ENCODE measurements around the gene HDHD3. TPM values are rescaled to one million over a fixed set of nuclear protein-coding genes. Genes with fewer than 3 reads are reported as not detected.
A peak's percentile ranks its signal among the peaks of the same experiment; 100 is the strongest.

HDHD3 gene
- total and polyA plus RNA-seq, 2 experiments from 2014 or later, result 32.1 to 44.6 TPM

- Histone ChIP-seq H3K36me3 (no peaks in the 10 kb centered on the region), H3K27me3 (no peaks in the 10 kb centered on the region), H3K4me1 (ENCODE audit: low read depth) (peaks cover 9% of the 10 kb centered on the region), H3K4me3 (no peak overlapping the region), H3K27ac (no peak overlapping the region), H3K9me3 (ENCODE audit: low read depth) (no peaks in the 10 kb centered on the region)
- DNase-seq (ENCODE audit: low read depth in 1 of 2, low spot score in 1 of 2), result no peak
- no peak for TF ChIP-seq CTCF (IDR thresholded peaks at IDR 0.05; ENCODE audit: low read depth, low read length)
These were observed 34.9 kb downstream of the HDHD3 start for GRCh38 chr9:113341712-113342410.

DNA sequence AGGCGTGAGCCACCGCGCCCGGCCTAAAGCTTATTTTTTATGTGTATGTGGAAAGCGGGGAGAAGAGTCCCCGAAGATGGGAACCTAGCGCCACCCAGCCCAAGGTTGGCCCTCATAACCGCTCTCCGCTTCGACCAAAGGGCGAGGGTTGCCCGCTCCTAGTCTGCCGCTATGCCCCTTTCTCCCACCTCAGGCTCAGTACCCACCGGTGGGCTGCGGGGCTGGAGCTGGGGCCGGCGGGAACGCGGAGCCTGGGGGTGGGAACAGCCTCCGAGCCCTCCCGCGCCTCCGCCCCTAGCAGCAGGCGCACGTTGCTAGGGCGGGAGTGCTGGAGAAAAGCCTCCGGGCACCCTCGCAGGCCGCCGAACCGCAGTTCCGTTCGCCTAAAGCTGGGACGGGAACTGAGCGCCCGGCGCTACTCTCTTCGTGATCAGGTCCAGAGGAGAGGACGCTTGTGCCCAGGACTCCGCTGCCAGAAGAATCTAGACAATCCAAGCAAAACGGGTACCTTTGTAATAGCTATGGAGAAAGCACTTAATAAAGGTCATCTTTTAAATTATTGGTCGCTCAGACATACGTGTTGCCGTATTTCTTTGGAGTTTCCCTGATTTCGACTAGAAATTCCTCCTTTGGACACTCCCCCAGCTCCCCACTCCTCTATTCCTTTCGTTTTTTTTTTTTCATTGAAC is 36.6 kb downstream of the HDHD3 start, which contains the start of gene WDR31:
Gene WDR31 (minus strand): TSS at position 265 of the 689 bp plus-strand sequence. CDS start 8,253 bp downstream, outside the sequence.
- peaks cover 9% of the 10 kb centered on the region for H3K4me1 ChIP-seq (ENCODE audit: low read depth)
- peak within 1 kb of the TSS; percentile 85 for H3K27ac ChIP-seq
- H3K4me3 ChIP-seq, result peak within 1 kb of the TSS; percentile 62
- H3K36me3 ChIP-seq, result no peaks in the 10 kb centered on the region
- no peaks in the 10 kb centered on the region for H3K27me3 ChIP-seq
- peak; percentile 93 to 95 for DNase-seq (ENCODE audit: low read depth in 1 of 2, low spot score in 1 of 2)
- no peaks in the 10 kb centered on the region for H3K9me3 ChIP-seq (ENCODE audit: low read depth)
- TF ChIP-seq CTCF (IDR thresholded peaks at IDR 0.05; ENCODE audit: low read depth, low read length), result no peak

DNA sequence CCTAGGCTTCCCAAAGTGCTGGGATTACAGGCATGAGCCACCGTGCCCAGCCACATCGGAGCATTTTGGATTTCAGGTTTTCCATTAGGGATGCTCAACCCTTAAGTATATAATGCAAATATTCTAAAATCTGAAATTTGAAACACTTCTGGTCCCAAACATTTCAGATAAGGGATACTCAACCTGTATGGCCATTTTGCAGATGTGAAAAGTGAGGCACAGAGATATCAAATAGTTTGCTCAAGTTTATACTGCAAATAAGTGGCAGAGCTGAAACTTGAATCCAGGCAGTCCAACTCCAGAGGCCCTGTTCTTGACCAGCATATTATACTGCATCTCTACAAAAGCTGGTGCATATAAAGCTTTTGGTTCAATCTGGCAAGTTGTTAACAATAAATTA is 39.1 kb downstream of the HDHD3 start:
- Histone ChIP-seq H3K27ac (no peak overlapping the region), H3K4me1 (ENCODE audit: low read depth) (no peaks in the 10 kb centered on the region), H3K27me3 (no peaks in the 10 kb centered on the region), H3K9me3 (ENCODE audit: low read depth) (no peaks in the 10 kb centered on the region), H3K36me3 (no peaks in the 10 kb centered on the region), H3K4me3 (no peak overlapping the region)
- DNase-seq (ENCODE audit: low read depth in 1 of 2, low spot score in 1 of 2), result no peak
- TF ChIP-seq CTCF (IDR thresholded peaks at IDR 0.05; ENCODE audit: low read depth, low read length), result no peak

GRCh38 chr9:113331780-113332179 is 45.0 kb downstream of the HDHD3 start:
- Histone ChIP-seq H3K27me3 (no peaks in the 10 kb centered on the region), H3K27ac (no peak overlapping the region), H3K4me3 (no peak overlapping the region), H3K4me1 (ENCODE audit: low read depth) (no peaks in the 10 kb centered on the region), H3K36me3 (no peaks in the 10 kb centered on the region), H3K9me3 (ENCODE audit: low read depth) (no peaks in the 10 kb centered on the region)
- DNase-seq (ENCODE audit: low read depth in 1 of 2, low spot score in 1 of 2), result no peak
- no peak for TF ChIP-seq CTCF (IDR thresholded peaks at IDR 0.05; ENCODE audit: low read depth, low read length)

DNA sequence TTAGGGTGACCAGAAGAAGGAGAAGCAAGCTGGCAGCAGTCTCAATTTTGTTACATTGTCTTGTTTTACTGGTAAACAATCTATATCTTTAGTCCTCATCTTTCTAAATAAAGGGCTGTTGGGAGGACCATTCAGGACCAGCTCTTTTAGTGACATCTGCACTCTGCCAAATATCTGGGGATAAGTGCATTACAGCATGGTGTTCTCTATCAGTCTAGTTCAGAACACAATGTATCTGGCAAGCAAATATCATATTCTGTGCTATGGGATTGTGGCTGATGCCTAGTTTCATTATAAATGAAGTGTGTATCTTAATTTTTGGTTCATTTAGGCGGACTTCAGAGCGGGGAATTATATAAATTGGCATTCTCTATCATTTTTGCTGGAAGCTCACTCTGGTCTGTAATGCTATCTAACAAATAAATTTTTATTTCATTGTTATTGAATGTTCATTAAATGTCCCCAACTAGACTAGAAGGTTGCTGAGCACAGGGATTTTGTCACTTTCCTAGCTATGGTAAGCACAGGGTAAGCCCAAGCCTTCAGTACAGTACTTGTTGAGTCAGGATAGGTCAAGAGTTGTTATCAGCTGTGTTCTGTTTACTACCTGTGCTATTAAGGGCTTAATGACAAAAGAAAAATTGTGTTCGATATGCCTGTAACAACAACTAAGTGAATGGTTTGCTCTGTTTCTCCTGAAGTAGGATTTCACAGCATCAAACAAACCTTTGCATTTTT is 48.6 kb downstream of the HDHD3 start:
- H3K9me3 ChIP-seq (ENCODE audit: low read depth), result no peaks in the 10 kb centered on the region
- no peak for TF ChIP-seq CTCF (IDR thresholded peaks at IDR 0.05; ENCODE audit: low read depth, low read length)
- DNase-seq (ENCODE audit: low read depth in 1 of 2, low spot score in 1 of 2), result no peak

More for the DNA sequence above, 48.6 kb downstream of the HDHD3 start:
- Histone ChIP-seq H3K27ac (no peak overlapping the region), H3K4me1 (ENCODE audit: low read depth) (no peaks in the 10 kb centered on the region), H3K27me3 (no peaks in the 10 kb centered on the region), H3K4me3 (no peak overlapping the region), H3K36me3 (no peaks in the 10 kb centered on the region)

Measured in cardiac muscle cell (in vitro differentiated cells and primary cell).